Body of pancreas (tissue), 4 donors: ENCODE data around the gene POLA1. TPM values are rescaled to one million over a fixed set of nuclear protein-coding genes. Genes with fewer than 3 reads are reported as not detected.

Source experiments
- ATAC-seq: fragments of 150-250 bp; one replicate; pipeline ENCODE4 v1.9.1; 2016
- DNase-seq, 4 donors: peaks; one replicate each; pipeline ENCODE4 v3.0.0-alpha.2; 2019
- H3K27ac ChIP-seq, 4 donors: fragments of 200-600 bp; sonication (generic); 1 replicate in 3 of 4; 2 replicates in 1 of 4; pipeline versions ENCODE4 v1.5.1 to v1.6.1; 2016 to 2019; ENCODE audit warnings: mild to moderate bottlenecking in 1 of 4, mixed read lengths in 1 of 4, moderate library complexity in 1 of 4
- H3K27me3 ChIP-seq, 2 donors: fragments of 200-600 bp; sonication (generic); one replicate each; pipeline ENCODE4 v1.6.0; 2016; ENCODE audit warnings: mild to moderate bottlenecking in 1 of 2
- H3K36me3 ChIP-seq, 2 donors: fragments of 200-600 bp; sonication (generic); replicated peaks in 1 of 2; 2 replicates each; pipeline ENCODE4 v1.5.1; 2016; ENCODE audit warnings: low read depth in 2 of 2; ENCODE audit not compliant: insufficient read depth in 1 of 2
- H3K4me1 ChIP-seq: fragments of 200-600 bp; sonication (generic); one replicate; pipeline ENCODE4 v1.6.0; 2016
- H3K4me3 ChIP-seq, 2 donors: fragments of 200-600 bp; sonication (generic); 1 replicate in 1 of 2; 2 replicates in 1 of 2; pipeline ENCODE4 v1.5.1; 2016 to 2019
- H3K9me3 ChIP-seq, 3 donors: fragments of 200-600 bp; sonication (generic); 1 replicate in 2 of 3; 2 replicates in 1 of 3; pipeline ENCODE4 v1.5.1; 2016
- POLR2A ChIP-seq, 3 donors: fragments of 450-650 bp; IDR thresholded peaks; one replicate each; pipeline ENCODE4 v1.6.1; 2016; ENCODE audit warnings: antibody characterized with exemption in 3 of 3, mild to moderate bottlenecking in 2 of 3
- WGBS, 2 donors: methylation state at CpG; one replicate each; pipeline ENCODE4 v1.1.5; 2017; 5-methylcytosine and 5-hydroxymethylcytosine counted together
- intact Hi-C: fragments of 100-400 bp; cut with DNase I; formaldehyde crosslinking; loops from one replicate; pipeline ENCODE4 v1.15.1; 2023
- total RNA-seq, 2 donors: library from RNA; depleted of rRNA; stranded (reverse); fragments of >200 nt; gene quantifications; one replicate each; pipeline ENCODE4 v1.1.0, GENCODE V29; 2016
- TF ChIP-seq, protein P1 (sequence below), 7 experiments: fragments of 450-650 bp in 4 of 7; fragments of 200-600 bp in 3 of 7; sonication (generic) in 3 of 7; IDR thresholded peaks; one replicate each; pipeline ENCODE4 v1.5.1; 2016 to 2019; ENCODE audit warnings: antibody characterized with exemption in 7 of 7

Gene POLA1
- total RNA-seq, 2 donors from 2014 or later, result 5.7 to 9.9 TPM

DNA sequence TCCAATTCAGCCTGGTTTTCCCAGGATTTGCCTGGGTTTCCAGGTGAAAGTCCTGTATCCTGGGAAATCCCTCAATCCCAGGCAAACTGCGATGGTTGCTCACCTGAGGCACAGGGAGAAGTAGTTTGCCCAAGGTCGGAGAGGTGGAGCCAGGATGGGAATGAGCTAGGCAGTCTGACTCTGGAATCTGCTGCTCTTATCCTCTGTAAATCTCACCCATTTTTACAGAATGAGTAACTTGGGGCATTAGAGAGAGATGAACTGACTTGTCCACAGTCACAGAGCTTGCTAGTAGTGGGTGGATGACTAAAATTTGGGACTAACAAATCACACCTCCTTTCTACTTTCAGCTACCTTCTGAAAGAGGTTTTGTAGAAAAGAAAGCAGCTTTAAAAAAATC is 331.9 kb downstream of the POLA1 start:
- intact Hi-C loops, result no loop called here

DNA sequence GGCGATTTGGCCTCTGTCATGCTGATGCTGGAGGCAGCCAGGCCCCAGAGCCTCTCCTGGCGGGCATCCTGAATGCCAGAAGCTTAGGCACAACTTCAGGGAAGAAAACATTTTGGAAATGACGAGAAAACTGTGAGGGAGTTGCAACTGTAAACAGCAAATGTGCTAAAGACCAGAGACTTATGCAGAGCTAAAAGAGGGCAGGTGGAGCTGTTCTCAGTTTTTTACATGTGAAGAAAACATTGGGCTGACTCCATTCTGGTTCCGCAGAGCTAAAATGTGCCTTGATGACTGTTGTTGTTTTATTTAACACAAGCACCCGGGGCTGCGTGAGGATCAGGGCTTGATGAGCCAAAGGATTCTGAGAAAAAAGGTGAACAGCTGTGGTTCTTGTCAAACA is 332.9 kb downstream of the POLA1 start:
- TF ChIP-seq, protein P1, sequence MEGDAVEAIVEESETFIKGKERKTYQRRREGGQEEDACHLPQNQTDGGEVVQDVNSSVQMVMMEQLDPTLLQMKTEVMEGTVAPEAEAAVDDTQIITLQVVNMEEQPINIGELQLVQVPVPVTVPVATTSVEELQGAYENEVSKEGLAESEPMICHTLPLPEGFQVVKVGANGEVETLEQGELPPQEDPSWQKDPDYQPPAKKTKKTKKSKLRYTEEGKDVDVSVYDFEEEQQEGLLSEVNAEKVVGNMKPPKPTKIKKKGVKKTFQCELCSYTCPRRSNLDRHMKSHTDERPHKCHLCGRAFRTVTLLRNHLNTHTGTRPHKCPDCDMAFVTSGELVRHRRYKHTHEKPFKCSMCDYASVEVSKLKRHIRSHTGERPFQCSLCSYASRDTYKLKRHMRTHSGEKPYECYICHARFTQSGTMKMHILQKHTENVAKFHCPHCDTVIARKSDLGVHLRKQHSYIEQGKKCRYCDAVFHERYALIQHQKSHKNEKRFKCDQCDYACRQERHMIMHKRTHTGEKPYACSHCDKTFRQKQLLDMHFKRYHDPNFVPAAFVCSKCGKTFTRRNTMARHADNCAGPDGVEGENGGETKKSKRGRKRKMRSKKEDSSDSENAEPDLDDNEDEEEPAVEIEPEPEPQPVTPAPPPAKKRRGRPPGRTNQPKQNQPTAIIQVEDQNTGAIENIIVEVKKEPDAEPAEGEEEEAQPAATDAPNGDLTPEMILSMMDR (IDR thresholded peaks at IDR 0.05), result no peak
- TF ChIP-seq POLR2A (IDR thresholded peaks at IDR 0.05), result no peak
- Histone ChIP-seq H3K27me3 (peaks cover 0 to 4% of the 10 kb centered on the region in 2 donors), H3K4me3 (no peak overlapping the region), H3K36me3 (no peaks in the 10 kb centered on the region), H3K9me3 (no peaks in the 10 kb centered on the region), H3K4me1 (no peaks in the 10 kb centered on the region), H3K27ac (no peak overlapping the region)
- 35 to 52% methylated on average over 6 of the region's 6 CpGs for WGBS, 2 donors
- intact Hi-C loops, result no loop called here
- ATAC-seq (no peak), DNase-seq (no peak)

More for the DNA sequence above, 331.9 kb downstream of the POLA1 start:
- Histone ChIP-seq H3K4me3 (no peak overlapping the region), H3K4me1 (peaks cover 7% of the 10 kb centered on the region), H3K27ac (no peak overlapping the region), H3K27me3 (peaks cover 0 to 4% of the 10 kb centered on the region in 2 donors), H3K36me3 (no peaks in the 10 kb centered on the region), H3K9me3 (no peaks in the 10 kb centered on the region)
- DNase-seq (no peak), ATAC-seq (no peak)
- no peak for TF ChIP-seq POLR2A (IDR thresholded peaks at IDR 0.05)
- TF ChIP-seq, protein P1 (IDR thresholded peaks at IDR 0.05), result no peak
- 41 to 53% methylated on average over 2 of the region's 2 CpGs for WGBS, 2 donors

DNA sequence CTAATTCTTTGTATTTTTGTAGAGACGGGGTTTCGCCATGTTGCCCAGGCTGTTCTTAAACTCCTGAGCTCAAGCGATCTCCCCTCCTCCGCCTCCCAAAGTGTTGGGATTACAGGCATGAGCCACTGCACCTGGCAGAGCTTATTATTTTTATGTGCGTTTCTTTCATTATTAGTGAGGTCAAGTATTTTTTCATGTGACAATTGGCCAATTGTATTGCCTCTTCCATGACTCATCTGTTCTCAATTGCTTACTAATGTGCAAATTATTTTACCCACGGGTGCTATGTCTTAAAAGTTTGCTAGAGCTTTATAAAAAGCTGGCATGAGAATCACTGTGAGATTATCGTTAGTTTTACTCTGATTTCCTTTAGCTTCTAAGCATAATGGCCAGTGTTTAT is 335.0 kb downstream of the POLA1 start:
- no peaks in the 10 kb centered on the region for H3K9me3 ChIP-seq
- intact Hi-C loops, result no loop called here
- TF ChIP-seq, protein P1 (IDR thresholded peaks at IDR 0.05), result no peak
- TF ChIP-seq POLR2A (IDR thresholded peaks at IDR 0.05), result no peak

DNA sequence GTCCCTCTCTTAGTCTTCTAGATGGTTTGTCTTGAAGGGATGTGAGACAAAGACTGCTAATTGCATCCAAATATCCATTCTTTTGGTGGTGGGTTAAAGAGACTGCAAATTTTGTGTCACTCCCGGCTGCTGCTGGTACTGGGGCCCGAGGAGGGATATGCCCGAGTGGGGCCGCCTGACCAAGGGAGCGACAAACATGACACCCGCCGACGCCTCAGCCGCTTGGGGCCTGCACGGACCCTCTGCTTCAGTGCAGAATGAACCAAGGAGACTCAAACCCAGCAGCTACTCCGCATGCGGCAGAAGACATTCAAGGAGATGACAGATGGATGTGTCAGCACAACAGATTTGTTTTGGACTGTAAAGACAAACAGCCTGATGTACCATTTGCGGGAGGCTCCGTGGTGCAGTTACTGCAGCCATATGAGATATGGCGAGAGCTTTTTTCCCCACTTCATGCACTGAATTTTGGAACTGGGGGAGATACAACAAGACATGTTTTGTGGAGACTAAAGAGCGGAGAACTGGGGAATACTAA is 335.6 kb downstream of the POLA1 start:
- Histone ChIP-seq H3K4me3 (no peak overlapping the region), H3K9me3 (no peaks in the 10 kb centered on the region), H3K36me3 (no peaks in the 10 kb centered on the region), H3K27ac (no peak overlapping the region), H3K27me3 (no peaks in the 10 kb centered on the region), H3K4me1 (no peaks in the 10 kb centered on the region)
- DNase-seq (no peak), ATAC-seq (no peak)
- TF ChIP-seq POLR2A (IDR thresholded peaks at IDR 0.05), result no peak
- TF ChIP-seq, protein P1 (IDR thresholded peaks at IDR 0.05), result no peak
- intact Hi-C loops, result no loop called here
- 83 to 85% methylated on average over 6 to 16 of the region's 16 CpGs for WGBS, 2 donors

More for the DNA sequence above, 335.0 kb downstream of the POLA1 start:
- 63 to 74% methylated on average over 6 to 7 of the region's 7 CpGs for WGBS, 2 donors
- no peaks in the 10 kb centered on the region for H3K4me1 ChIP-seq
- no peak for ATAC-seq
- no peak for DNase-seq
- H3K4me3 ChIP-seq, result no peak overlapping the region
- no peaks in the 10 kb centered on the region for H3K27me3 ChIP-seq
- no peaks in the 10 kb centered on the region for H3K36me3 ChIP-seq
- H3K27ac ChIP-seq, result no peak overlapping the region

DNA sequence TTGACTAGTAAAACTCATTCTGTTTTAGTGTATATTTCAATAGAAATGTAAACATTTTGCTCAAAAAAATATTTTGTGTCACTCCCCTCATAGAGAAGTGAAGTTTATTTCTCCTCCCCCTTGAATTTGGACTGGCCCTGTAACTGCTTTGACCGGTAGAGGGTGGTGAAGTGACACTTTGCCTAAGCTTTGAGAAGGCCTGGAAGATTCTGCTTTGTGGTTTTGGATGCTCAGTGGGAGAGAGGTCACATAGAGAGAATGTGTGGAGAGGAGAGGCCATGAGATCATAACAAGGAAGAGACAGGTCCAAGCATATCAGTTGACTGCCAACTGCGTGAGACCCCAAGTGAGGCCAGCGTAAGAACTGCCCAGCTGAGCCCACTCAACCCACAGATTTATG is 341.2 kb downstream of the POLA1 start:
- ATAC-seq, result no peak
- H3K36me3 ChIP-seq, result no peaks in the 10 kb centered on the region
- H3K9me3 ChIP-seq, result no peaks in the 10 kb centered on the region
- TF ChIP-seq, protein P1 (IDR thresholded peaks at IDR 0.05), result no peak
- no peak for TF ChIP-seq POLR2A (IDR thresholded peaks at IDR 0.05)
- H3K27ac ChIP-seq, result no peak overlapping the region
- intact Hi-C loops, result no loop called here
- H3K4me1 ChIP-seq, result no peaks in the 10 kb centered on the region
- 73 to 79% methylated on average over 3 of the region's 3 CpGs for WGBS, 2 donors
- no peak for DNase-seq
- H3K4me3 ChIP-seq, result no peak overlapping the region
- no peaks in the 10 kb centered on the region for H3K27me3 ChIP-seq
